ELF-1 (cell line): ENCODE data around the gene SYT8.

Experiments
- DNase-seq: peaks from one replicate; pipeline ENCODE4 v3.0.0-alpha.2; 2016; ENCODE audit warnings: low read depth, low spot score

Gene SYT8

DNA sequence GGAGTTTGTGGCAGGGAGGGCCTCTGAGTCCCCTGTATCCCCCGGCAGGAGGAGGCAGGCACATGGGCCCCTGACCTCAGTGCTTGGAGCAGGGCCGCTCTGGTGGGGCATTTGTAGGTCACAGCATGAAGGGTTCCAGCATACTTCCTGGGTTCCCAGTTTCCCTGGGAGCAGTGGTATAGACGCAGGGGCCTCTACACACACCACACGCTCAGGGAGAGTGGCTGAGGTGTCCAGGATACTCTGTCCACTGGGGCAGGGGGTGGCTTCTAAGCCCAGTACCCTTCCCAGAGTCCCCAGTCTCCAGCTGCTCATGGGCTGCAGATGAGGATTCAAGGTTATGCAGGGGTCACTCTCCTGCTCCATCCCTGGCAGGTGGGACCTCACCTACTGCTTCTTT lies 24.2 kb downstream of the SYT8 start:
- DNase-seq: no peak

DNA sequence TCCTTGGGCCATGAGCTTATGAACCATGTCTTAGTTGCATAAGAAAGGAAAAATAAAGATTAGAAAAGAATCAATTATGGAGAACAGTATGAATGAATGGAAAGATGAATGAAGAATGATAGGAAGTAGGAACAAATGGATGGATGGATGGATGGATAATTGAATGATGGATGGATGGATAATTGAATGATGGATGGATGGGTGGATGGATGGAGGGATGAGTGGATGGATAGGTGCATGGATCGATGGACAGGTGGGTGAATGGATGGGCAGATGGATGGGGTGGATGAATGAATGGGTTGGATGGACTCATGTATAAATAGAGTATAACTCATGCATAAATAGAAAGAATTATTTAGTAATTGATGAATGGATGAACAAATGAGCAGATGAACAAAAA lies 25.3 kb downstream of the SYT8 start:
- no peak for DNase-seq

GRCh38 chr11:1861435-1862411 lies 26.9 kb downstream of the SYT8 start:
- no peak for DNase-seq

- DNase-seq: peak; percentile 42
Measured at GRCh38 chr11:1862588-1863351, 28.0 kb downstream of the SYT8 start.

DNA sequence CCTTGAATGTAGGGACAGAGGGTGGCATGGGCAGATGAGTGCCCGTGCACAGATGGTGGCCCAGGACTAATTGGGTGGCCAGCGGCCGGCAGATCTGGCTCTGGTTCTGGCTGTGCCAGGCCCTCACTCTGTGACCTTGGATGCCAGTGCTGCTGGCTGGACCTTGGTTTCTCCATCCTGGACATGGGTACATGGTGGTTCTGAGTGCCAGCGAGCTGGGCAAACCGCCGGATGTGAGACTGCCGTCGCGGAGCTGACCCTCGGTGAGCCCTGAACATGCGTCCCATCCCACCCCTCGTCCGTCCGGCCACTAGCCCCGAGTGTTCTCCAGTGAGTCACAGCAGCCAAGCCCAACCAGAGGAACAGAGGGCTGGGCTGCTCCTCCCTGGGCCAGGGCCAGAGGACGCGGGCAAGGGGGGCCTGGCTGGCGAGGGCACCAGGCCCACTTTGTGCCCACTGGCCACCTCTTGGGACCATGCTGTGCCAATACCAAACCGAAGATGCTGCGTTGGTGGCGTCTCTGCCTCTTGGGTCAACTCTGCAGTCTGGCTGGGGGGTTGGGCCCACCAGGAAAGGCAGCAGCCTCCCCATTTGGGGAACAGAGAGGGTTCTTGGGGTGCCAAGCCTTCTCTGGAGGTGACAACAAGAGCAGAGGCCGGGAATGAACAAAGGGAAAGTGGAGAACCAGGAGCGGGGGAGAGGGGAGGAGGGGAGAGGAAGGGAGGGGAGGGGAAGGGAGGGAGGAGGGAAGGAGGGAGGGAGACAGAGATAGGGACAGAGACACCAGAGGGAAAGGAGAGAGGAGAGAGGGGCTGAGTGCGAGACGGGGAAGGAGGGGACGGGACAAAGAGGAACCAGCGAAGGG lies 28.8 kb downstream of the SYT8 start:
- peak; percentile 94 for DNase-seq

DNA sequence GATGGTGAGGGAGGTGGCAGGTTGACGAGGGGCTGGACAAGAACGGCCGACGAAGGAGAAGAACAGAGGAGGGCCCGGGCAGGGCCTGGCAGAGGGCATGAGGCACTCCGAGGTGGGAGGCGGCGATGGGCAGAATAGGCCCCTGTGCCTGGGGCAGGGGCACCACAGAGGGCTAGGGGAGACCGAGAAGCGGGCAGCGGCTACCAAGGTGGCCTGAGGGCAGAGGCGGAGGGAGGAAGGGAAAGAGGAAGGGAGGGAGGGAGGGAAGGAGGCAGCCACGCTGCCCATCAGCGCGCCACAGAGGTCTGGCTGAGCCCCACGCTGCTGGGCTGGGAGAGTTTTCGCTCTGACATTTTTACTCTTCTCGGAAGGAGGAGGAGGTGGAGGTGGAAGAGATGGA lies 29.4 kb downstream of the SYT8 start:
- no peak for DNase-seq

- no peak for DNase-seq
Measured at GRCh38 chr11:1864831-1865665, 30.3 kb downstream of the SYT8 start.

DNA sequence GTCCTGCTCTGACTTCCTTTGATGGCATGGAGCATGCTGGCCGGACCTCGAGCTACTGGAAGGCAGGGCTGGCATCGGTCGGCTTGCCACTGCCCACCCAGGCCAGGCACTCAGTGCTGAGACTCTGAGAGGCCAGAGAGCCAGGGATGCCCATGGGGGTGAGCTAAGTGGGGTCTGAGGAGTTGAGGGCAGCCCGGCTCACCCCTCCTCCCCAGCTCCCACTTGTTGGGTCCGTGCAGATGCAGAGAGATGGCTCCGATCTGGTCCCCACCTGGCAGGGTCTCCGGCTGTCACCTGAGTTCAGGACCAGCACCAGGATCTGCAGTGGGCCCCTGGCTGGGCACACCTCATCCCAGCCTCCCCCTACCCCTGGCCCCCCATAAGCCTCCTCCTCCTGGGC lies 31.4 kb downstream of the SYT8 start:
- DNase-seq: no peak

GRCh38 chr11:1866776-1867175 lies 32.0 kb downstream of the SYT8 start:
- no peak for DNase-seq

- no peak for DNase-seq
Measured at GRCh38 chr11:1867381-1867780, 32.6 kb downstream of the SYT8 start.

- no peak for DNase-seq
Measured at GRCh38 chr11:1868056-1868635, 33.4 kb downstream of the SYT8 start.

DNA sequence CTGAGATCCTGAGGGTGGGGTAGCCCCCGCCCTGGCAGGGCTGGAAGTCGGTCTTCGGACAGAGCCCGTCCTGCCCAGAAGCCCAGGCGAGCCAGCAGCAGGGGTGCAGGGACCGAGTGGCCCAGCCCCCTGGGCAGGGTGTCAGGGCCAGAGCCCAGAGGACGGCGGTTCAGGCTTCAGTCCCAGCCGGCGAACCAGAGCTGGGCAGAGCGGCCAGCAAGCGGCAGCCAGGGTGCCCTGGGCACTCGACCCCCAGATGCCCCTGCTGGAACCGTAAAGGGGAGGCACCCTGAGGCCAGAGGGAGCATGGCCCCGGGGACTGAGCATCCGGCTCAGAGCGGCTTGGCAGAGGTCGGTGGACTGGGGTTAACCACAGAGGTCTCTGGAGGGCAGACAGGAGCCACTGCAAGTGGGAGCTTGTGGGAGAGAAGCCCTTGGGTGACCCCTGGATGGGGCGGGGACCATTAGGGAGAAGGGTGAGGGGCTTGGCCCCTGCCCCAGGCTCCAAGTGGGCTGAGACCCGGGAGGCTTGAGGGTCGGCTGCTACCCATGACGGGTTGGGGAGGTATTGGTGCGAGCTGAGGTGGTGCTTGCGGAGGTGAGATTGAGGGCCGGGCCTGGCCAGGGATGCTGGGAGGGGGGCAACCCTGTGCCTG lies 34.0 kb downstream of the SYT8 start:
- DNase-seq: no peak

DNA sequence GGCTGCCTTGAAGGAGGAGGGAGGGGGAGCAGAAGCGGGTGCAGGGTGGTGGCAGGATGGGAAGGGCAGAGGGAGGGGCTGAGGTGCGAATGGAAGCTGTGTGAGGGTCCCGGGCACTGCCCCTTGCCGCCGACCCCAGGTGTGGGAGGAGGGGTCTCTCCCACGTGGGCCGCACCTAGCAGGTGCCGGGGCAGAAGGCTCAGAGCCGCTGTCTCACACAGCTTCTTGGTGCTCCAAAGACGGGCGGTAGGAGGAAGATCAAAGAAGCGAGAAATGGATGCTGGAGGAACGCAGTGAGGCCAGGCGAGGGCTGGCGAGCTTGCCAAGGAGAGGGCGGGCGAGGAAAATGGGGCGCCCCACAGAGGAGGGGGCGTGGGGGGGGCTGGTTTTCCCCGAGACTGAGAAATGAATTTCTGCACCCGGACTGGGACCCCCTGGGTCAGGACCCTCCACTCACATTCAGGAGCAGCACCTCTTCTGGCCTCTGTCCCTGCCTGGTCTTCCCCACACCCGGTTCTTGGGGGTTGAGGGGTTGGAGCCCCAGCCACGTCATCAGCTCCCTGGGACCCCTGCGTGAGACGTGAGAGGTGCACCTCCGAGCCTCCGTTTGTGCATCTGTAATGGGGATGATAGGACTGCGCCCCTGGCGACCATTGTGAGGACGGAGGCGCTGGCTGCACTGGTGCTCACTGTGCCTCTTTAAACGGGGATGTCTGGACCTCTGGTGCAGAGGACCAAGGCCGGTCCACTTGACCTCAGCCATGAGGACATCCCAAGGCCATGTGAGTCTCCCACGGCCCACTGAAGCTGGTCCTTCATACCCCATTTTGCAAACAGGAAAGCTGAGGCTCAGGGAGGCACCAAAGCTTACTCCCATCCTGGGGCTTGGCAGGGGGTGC lies 34.9 kb downstream of the SYT8 start:
- DNase-seq: peak; percentile 53

- DNase-seq: no peak
Measured at GRCh38 chr11:1870326-1870696, 35.5 kb downstream of the SYT8 start.

GRCh38 chr11:1870721-1871466 lies 36.1 kb downstream of the SYT8 start:
- peak; percentile 24 for DNase-seq

- no peak for DNase-seq
Measured at GRCh38 chr11:1871531-1871930, 36.7 kb downstream of the SYT8 start.

GRCh38 chr11:1872267-1872985 lies 37.6 kb downstream of the SYT8 start:
- DNase-seq: no peak
